HG02852 (cell line): Measurements from ENCODE around the gene MACROH2A1.

ENCODE experiments used
- ATAC-seq: cut with Tn5 transposase; IDR thresholded peaks from one replicate; pipeline ENCODE4 v1.9.1; 2021; ENCODE audit warnings: mild to moderate bottlenecking, moderate library complexity; ENCODE audit not compliant: unreplicated experiment

Gene MACROH2A1

DNA sequence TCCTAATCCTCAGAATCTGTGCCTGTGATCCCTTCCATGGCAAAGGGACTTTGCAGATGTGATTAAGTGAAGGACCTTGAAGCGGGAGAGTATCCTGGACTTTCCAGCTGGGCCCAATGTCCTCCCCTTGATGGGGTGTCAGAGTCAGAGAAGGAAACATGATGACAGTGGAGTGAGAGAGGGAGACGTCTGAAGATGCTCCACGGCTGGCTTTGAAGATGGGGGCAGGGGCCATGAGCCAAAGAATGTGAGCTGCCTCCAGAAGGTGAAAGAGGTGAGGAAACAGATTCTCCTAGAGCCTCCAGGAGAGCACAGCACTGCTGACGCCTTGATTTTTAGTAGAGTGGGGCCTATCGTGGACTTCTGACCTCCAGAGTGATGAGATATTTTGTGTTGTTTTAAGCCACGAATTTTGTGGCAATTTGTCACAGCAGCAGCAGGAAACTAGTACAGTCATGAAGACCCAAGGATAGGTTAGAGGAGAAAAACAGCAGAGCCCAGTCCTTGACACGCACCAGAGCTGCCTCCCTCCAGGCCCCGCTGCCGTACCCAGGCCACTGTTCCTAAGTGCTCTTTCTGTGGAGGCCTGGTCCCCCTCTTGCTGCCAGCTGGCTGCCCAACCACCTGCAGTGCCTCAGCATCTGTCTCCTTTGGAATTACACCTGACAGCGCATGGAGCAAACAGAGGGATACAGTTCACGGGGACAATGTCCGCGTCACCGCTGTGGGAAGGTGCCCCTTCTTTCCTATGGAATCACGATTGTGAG, 78.1 kb downstream of the MACROH2A1 start:
- no peak for ATAC-seq

DNA sequence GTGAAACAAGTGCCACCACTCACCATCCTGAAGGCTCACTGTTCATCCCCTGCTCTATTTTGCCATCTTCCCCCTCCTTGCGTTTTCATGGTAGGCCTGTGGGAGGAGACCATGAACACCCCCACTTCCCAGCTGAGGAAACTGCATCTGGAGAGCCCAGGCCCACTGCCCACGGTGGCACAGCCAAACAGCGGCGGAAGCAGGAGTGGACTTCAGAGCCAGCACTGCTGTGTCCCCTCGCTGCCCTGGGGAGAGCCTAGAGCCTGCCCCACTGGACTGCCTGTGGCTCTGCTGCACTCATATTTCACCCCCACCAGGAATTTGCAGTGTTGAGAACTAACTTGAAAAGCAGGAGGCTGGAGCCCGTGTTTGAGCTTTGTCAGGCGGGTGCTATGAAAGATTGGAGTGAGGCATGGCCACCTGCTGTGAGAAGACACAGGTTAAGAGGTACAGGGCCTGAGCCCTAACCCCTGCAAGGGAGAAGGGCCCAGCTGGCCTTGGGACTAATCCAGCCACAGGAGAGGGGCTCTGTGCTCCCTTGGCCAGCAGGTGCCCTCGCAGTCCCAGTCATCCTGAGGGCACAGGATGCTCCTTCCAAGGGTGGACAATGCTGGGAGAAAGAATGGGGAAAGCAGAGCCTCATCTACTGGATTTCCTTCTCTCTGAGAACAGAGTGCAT, 79.0 kb downstream of the MACROH2A1 start:
- ATAC-seq = no peak

DNA sequence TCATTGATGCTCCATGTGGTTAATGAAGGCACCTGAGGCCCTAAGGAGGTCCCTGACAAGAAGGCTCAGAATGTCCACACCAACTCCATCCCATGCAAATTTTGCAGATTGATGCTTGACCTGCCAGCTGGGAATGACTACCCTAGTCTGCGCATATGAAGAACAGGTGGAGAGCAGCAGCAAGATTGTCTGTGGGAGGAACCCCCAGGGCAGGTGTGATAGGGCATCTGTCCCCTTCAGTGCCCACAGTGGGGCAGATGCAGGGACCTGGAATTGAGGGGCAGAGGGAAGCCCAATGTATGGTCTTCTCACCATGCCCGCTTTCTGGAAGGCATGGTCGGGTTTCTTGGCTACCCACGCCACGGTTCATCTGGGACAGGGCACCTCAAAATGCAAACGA, 79.6 kb downstream of the MACROH2A1 start:
- no peak for ATAC-seq

GRCh38 chr5:135318924-135319323, 80.1 kb downstream of the MACROH2A1 start:
- no peak for ATAC-seq

DNA sequence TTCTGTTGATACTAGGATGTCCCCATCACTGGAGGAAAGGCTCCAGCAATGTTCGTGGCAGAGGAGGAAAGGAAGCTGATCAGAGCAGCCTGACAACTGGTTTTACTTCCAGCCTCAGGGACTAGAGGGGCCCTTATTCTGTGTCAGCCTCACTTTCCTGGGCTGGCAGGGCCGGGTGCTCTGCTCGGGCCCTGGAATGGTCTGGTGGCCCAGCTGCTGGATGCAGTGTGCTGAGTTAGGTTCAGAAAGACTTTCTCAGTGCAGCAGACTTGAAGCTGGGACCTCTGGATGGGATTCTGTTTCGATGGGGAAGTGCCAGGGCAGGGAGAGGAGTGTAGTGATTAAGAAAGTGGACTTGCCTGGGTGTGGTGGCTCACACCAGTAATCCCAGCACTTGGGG, 81.0 kb downstream of the MACROH2A1 start:
- ATAC-seq = no peak

DNA sequence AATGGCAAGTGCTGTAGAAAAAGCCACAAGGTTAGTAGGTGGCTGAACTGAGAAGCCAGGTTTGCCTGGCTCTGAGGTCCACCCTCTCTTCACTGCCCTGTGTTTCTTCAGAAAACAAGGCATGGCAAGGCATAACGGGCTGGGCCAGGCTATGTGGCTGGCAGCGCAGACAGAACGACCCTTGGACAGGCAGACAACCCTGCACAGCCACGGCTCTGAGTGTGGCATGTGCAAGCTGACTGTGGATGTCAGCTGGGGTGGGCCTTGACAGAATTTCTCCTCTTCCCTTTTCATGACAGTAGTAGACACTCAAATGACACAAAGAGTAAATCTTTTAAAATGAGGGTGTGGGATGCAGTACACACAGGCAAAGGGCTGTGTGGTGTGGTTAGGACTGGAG, 81.7 kb downstream of the MACROH2A1 start:
- ATAC-seq = no peak

DNA sequence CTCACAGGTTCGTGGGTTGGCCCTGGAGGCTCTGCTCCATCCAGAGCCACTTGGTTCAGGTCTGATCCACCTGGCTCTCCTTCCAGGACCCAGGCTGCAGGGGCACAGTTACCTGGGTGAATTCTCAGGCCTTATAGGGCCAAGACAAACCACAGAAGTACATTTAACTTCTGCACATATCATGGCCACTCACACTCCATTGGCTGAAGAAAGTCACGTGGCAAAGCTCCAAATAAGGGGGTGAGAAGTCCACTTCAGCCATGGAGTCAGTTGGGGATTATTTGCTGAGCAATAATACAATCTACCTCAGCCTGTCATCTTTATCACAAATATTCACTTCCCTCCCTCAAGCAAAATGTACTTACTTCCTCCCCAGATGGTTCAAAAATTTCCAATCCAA, 83.6 kb downstream of the MACROH2A1 start:
- ATAC-seq = no peak

- ATAC-seq = no peak
Observed at GRCh38 chr5:135313946-135314345, 85.1 kb downstream of the MACROH2A1 start.

- ATAC-seq = no peak
Observed at GRCh38 chr5:135313405-135313804, 85.6 kb downstream of the MACROH2A1 start.

DNA sequence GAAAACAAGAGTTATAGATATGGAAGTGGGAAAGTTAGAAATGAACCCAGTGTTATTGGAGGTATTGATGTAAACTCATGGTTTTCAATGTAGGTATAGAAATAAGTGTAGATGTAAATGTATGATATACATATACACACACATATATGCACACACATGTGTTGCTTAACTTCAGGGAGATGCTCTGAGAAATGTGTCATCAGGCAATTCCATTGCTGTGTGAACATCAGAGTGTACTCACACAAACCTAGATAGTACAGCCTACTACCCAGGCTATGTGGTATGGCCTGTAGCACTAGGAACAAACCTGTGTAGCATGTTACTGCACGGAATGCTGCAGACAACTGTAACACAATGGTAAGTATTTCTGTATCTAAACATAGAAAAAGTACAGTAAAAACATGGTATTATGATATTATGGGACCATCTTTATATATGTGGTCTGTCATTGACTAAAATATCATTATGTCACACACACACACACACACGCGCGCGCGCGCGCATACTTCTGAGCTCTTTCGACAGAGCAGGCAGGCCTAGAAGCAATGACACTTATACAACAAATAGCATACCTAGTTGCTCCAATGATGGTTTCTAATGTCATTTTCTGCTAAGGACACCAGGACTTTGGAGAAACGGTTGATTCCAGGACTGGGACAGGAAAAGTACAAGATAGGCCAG, 86.6 kb downstream of the MACROH2A1 start:
- no peak for ATAC-seq

GRCh38 chr5:135310328-135310989, 88.6 kb downstream of the MACROH2A1 start:
- no peak for ATAC-seq

GRCh38 chr5:135309391-135310327, 89.4 kb downstream of the MACROH2A1 start:
- ATAC-seq = no peak

- ATAC-seq = no peak
Observed at GRCh38 chr5:135308752-135309151, 90.3 kb downstream of the MACROH2A1 start.

- ATAC-seq = no peak
Observed at GRCh38 chr5:135308245-135308644, 90.8 kb downstream of the MACROH2A1 start.

GRCh38 chr5:135307143-135307903, 91.7 kb downstream of the MACROH2A1 start:
- no peak for ATAC-seq

- no peak for ATAC-seq
Observed at GRCh38 chr5:135306557-135306956, 92.5 kb downstream of the MACROH2A1 start.

DNA sequence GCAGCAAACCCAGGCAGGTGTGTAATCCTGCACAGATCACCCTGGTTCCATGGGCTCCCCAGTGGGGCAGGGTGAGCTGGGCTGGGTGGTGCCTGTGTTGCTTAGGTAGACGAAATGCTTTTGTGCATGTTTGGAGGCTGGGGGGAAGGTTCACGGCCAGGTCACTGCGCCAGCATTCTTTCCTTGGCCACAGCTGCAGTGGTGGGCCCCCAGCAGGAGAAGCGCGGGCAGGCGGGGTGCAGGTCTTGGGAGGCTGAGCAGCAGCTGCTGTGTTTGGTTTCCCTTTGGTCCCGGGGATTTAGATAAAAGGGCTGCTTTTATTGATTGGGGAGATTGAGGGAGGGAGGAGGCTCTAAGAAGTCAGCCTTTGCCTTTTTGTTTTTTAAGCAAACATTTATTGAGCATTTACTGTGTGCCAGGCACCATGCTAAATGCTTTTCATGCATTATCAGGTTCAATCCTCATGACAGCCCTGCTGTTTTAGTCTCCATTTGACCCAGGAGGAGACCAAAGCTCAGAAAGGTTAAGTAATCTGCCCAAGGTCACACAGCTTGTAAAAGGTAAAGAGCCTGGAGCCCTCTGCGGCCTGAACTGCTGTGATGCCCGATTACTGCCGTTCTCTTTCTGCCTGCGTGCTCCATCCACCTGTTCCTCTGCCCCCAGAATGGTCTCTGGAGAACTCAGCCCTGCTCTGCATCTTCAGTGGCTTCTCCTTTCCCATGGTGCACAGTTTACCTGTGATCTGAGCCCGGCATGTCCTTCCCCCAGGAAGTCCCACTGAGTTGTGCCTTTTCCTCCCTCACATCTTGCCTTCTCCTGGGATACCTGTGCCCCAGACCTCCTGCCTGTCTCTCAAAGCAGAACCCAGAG, 94.4 kb downstream of the MACROH2A1 start:
- no peak for ATAC-seq

DNA sequence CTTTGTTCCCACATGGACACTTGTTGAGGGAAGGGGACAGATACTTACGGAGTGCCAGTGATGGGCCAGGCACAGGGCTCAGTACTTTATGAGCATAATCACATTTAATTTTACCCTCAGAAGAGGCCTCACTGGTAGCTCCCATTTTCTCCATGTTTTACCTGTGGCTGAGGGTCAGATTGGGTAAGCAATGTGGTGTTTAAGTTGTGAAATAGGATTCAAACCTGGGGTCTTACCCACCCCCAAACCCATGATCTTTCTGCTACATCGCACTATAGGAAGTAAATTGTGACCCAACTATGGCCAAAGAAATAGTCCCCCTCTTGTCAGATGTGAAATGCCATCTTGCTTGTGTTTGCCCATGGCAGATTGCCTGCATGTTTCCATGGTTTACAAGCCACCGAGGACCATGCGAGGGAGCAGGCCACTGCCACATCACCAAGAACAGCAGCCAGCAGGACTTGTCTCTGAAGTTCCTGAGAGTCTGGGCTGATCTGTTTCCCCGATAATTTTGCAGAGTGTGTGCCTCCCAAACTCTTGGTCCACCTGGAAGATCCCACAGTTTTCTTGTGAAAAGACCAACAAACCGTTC, 95.4 kb downstream of the MACROH2A1 start:
- no peak for ATAC-seq
